Measurements from ENCODE around the gene MLYCD.

DNA sequence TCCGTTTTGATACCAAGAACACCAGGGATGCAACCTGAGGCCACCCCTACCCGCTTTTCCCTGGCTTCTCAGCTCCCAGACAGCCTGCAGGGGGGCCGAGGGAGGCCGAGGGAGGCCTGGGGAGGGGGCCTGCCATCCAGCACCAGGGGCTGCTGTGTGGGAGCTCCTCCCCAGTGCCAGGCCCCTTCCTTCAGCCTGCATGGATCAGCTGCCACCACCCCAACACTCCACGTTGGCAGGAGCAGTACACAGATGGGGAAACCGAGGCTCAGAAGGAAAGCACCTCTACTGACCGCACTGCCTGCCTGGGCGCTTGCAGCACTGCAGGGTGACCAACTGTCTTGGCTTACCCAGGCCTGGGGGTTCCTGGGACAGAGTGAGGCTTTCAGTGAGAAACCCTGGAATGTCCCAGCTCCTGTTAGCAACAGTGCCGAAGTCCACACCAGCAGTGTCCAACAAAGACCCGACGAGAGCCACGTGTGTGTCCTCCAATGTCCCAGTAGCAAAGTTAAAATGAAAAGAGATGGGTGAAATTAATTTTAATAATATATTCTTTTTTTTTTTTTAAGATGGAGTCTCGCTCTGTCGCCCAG is 48.8 kb downstream of the MLYCD start:
- TF ChIP-seq, protein P1, sequence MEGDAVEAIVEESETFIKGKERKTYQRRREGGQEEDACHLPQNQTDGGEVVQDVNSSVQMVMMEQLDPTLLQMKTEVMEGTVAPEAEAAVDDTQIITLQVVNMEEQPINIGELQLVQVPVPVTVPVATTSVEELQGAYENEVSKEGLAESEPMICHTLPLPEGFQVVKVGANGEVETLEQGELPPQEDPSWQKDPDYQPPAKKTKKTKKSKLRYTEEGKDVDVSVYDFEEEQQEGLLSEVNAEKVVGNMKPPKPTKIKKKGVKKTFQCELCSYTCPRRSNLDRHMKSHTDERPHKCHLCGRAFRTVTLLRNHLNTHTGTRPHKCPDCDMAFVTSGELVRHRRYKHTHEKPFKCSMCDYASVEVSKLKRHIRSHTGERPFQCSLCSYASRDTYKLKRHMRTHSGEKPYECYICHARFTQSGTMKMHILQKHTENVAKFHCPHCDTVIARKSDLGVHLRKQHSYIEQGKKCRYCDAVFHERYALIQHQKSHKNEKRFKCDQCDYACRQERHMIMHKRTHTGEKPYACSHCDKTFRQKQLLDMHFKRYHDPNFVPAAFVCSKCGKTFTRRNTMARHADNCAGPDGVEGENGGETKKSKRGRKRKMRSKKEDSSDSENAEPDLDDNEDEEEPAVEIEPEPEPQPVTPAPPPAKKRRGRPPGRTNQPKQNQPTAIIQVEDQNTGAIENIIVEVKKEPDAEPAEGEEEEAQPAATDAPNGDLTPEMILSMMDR (IDR thresholded peaks at IDR 0.05; ENCODE audit: low read depth, low read length, missing input control), result no peak
- peak; percentile 26 to 28 for TF ChIP-seq JUND (IDR thresholded peaks at IDR 0.05)
- TF ChIP-seq, protein P2, sequence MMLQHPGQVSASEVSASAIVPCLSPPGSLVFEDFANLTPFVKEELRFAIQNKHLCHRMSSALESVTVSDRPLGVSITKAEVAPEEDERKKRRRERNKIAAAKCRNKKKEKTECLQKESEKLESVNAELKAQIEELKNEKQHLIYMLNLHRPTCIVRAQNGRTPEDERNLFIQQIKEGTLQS (IDR thresholded peaks at IDR 0.05), result no peak

Measured in liver (tissue), 3 donors.